HG02973 (cell line): ENCODE measurements around the gene HOXB4.

Experiments used
- ATAC-seq: cut with Tn5 transposase; IDR thresholded peaks from one replicate; pipeline ENCODE4 v1.9.1; 2021; ENCODE audit warnings: moderate library complexity; ENCODE audit not compliant: unreplicated experiment

HOXB4 gene

GRCh38 chr17:48561884-48562810 is 16.0 kb downstream of the HOXB4 start:
- no peak for ATAC-seq

- no peak for ATAC-seq
These were observed 18.0 kb downstream of the HOXB4 start for GRCh38 chr17:48559840-48560817.

- no peak for ATAC-seq
These were observed 18.9 kb downstream of the HOXB4 start for GRCh38 chr17:48559122-48559839.

GRCh38 chr17:48558831-48559121 is 19.4 kb downstream of the HOXB4 start:
- no peak for ATAC-seq

GRCh38 chr17:48558057-48558830 is 19.9 kb downstream of the HOXB4 start:
- ATAC-seq: no peak

- no peak for ATAC-seq
These were observed 21.4 kb downstream of the HOXB4 start for GRCh38 chr17:48556576-48557401.

DNA sequence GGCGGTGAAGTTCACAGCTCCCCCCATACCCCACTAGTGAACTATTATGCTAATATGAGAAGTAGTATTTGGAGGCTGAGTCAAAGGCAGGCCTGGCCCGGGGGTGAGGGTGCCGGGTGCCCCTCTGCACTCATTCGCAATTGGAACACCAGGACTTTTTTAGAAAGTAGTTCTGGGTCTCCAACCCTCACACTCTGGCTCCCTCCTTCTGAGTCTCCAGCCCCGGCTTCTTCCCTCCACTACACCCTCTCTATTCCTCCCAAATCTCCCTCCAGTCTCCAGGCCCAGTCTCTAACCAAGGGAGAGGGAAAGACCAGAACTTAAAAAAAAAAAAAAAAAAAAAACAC is 21.9 kb downstream of the HOXB4 start:
- no peak for ATAC-seq

- no peak for ATAC-seq
These were observed 22.6 kb downstream of the HOXB4 start for GRCh38 chr17:48555258-48556228.

GRCh38 chr17:48554412-48555257 is 23.5 kb downstream of the HOXB4 start:
- ATAC-seq: no peak

DNA sequence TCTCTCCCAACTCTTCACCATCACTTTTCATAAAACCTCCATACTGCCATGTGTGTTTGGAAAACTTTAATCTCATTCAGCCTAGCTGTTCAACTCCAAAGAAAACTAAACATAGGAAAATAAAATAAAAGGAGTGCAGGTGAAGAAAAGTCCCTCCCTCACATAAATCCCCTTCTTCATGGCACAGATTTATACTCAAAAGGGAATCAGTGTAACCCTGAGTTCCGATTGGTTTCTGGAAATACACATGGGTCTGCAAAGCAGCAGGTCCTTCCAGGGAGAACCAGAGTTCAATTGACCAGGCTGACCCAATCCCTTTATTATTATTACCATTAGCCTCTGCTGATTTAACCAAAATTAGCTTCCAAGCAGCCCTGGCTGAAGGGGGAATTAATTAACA is 24.3 kb downstream of the HOXB4 start:
- no peak for ATAC-seq

DNA sequence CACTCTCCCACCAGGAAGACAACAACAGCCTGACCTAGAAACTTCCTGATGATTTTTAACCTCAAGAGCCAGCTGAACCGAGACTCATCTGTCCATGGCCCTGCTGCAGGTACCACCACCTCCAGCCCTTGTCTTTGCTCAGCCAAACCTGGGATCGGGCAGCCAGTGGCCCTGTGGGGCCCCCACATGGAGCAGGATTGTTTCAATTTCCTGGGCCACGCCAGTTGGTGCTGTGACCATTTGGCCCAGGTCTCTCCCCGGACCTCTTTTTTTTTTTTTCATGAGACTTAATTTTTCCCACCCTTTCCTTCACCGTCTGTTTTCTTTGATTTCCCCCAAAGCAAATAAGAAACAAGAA is 25.0 kb downstream of the HOXB4 start:
- ATAC-seq: no peak

DNA sequence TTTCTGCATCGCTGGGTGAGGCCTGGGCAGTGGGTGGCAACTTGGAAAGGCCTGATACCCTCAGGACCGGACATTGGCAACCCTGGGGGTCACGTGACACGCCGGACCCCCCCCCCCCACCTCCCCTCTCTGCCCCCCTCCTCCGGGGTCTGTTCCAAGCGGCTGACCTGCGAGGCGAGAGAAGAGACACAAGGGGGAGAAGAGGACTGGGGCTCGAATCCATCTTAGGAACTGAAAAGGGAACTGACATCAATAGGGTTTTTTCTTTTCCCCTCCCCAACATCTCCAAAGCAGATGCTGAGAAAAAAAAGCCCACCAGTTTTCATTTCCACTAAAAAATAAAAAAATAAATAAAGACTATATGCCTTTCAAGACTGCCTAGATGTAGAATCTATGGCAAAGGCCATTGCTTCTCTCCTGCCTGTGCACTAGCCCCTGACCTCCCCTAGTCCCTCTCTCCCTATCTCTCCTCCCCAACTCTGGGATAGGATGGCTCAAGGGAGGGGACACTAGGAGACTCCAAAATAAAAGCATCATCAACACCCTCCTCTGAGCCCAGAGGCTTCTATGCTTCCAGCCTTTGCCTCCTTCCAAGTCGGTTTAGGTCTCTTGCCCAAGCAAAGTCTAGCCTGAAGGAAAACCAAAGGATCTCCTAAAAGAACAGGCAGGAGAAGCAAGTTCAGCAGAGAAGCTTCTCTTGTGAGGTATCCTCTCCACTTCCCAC is 25.5 kb downstream of the HOXB4 start:
- no peak for ATAC-seq

DNA sequence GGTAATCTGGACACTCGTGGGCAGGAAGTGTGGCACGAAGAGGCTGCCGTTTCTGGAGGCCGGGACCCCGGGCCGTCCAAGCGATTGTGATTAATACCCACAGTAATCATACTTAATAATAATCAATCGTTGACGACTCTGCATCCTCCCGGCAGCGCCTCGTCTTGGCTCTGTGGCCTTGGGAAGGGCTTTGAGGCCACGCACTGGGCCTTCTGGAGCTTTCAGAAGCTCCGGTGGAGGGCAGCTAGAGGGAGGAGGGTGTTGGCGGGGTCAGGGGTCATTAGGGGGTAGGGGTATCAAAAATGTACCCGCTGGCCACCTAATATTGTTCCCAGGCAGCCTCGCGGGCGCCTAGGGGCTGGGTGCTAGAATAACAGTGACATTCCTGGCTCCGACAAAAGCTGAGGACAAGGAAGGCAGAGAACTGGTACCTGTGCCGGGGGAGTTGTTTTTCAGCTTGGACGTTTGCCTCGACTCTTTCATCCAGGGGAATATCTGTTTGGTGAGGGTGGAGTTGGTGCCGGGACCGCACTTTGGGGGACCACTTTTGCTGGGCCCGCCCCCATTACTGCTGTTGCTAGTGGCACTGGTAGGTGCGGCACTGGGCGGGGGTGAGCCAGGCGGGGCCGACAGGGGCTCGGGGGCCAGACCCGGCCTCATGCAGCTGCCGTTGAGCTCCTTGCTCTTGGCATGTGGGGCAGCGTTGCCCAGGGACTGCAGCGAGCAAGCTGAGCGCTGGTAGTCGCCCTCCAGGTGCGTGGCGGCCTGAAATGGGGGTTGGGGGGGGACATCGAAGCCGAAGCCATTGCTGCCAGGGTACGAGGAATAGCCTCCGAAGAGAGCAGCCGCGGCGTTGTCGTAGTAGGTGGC is 26.3 kb downstream of the HOXB4 start:
- no peak for ATAC-seq

- ATAC-seq: no peak
These were observed 27.0 kb downstream of the HOXB4 start for GRCh38 chr17:48551214-48551555.

DNA sequence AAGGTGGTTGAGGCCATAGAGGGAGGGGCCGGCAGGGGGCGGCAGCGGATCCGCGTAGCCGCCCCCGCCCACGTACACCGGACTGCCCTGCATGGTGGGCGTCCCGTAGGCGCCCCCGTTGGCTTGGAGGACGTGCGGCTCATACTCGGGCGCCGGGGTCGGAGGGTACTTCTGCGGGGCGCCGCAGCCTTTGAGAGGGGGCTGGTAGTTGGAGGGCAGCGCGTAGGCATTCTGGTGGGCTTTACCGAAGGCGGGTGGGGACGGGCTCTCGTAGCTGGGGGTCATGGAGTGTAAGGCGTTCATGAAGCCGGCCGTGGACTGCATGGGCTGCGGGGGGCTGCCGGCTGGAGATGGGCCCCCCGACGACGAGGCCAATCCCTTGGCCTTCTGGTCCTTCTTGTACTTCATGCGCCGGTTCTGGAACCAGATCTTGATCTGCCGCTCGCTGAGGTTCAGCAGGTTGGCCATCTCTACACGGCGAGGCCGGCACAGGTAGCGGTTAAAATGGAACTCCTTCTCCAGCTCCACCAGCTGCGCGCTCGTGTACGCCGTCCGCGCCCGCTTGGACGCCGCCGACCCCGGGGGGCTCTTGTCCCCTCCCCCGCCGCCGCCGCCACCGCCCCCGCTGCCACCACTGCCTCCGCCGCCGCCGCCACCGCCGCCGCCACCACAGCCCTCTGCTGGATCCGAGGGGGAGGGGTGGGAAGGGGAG is 27.5 kb downstream of the HOXB4 start:
- ATAC-seq: no peak
